HG03135 (cell line): Measurements from ENCODE around the gene RAB27A.
"Not testable (repeated sequence)": the region's sequence is repeated elsewhere in the genome, so short reads cannot be mapped to it uniquely, and the experiment has no call there.

Experiments
- ATAC-seq: cut with Tn5 transposase; IDR thresholded peaks from one replicate; pipeline ENCODE4 v1.9.1; 2021; ENCODE audit warnings: mild to moderate bottlenecking, moderate library complexity; ENCODE audit not compliant: unreplicated experiment

The RAB27A gene

DNA sequence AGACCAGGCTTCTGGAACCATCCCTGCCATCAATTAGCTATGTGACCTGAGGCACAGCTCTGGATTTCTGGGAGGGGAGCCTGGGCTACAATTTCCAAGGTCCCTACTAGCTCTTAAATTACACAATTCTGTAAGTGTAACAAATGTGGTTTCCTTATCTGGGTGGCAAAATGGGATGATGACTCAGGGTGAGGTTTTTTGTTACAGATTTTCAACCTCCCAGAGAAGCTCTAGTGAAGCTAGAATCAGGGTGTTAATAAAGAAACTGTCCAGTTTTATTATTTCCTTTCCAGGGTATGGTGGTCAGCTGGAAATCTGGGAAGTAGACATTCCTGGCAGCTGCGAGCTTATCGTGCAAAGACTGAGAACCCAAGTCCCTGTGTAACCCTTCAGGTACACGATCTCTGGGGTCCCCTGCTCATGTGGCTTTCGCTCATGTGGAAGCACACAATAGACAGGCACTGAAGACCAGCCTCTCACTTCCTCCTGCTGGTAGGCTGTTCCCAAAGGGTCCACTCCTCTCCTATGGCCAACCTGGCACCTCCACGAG is 7.3 kb downstream of the RAB27A start:
- no peak for ATAC-seq

GRCh38 chr15:55281517-55282228 is 7.9 kb downstream of the RAB27A start:
- ATAC-seq = no peak

DNA sequence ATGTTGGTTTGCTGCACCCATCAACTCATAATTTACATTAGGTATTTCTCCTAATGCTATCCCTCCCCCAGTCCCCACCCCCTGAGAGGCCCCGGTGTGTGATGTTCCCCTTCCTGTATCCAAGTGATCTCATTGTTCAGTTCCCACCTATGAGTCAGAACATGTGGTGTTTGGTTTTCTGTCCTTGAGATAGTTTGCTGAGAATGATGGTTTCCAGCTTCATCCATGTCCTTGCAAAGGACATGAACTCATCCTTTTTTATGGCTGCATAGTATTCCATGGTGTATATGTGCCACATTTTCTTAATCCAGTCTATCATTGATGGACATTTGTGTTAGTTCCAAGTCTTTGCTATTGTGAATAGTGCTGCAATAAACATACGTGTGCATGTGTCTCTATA is 9.0 kb downstream of the RAB27A start:
- ATAC-seq = not testable (repeated sequence)

- ATAC-seq = peak; percentile 77
These were observed 9.8 kb downstream of the RAB27A start for GRCh38 chr15:55279746-55280351.

DNA sequence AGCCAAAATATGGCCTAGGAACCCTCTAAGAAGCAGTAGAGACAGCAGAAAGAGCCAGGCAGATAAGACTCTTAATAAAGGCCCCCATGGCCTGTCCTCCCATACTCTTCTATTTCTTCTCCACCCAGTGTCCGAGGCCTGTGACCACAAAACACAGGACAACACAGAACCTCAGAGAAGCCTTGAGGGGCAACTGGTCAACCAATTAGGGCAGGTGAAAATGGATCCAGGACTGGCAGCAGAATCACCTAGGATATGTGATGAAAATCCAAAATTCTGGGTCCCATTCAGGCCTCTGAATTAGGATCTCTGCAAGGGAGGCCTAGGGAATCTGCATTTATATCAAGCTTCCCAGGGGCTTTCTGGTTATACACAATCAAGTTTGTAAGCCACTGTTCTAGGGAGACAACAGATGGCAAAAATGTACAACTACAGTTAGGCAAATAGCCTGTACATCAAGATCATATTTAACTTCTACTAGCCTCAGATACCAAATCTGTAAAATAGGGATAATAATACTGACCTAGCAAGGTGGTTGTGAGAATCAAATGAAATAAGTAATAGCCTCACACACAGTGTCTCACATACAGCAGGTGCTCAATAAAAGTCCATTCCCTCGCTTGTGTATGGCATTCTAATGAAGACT is 10.4 kb downstream of the RAB27A start:
- no peak for ATAC-seq

GRCh38 chr15:55277715-55278114 is 11.9 kb downstream of the RAB27A start:
- no peak for ATAC-seq

GRCh38 chr15:55277116-55277564 is 12.5 kb downstream of the RAB27A start:
- ATAC-seq = peak; percentile 50

DNA sequence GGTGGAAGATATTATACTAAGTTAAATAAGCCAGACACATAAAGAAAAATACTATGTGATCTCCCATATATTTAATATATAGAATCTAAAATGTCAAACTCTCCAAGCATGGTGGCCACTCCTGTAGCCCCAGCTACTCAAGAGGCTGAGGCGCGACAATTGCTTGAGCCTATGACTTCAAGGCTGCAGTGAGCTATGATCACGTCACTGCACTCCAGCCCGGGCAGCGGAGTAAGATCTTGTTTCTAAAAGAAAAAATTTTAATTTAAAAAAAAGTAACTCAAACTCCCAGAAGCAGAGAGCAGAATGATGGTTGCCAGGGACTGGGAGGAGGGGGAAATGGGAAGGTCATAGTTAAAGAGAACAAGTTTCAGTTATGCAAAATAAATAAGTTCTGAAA is 13.3 kb downstream of the RAB27A start:
- no peak for ATAC-seq

DNA sequence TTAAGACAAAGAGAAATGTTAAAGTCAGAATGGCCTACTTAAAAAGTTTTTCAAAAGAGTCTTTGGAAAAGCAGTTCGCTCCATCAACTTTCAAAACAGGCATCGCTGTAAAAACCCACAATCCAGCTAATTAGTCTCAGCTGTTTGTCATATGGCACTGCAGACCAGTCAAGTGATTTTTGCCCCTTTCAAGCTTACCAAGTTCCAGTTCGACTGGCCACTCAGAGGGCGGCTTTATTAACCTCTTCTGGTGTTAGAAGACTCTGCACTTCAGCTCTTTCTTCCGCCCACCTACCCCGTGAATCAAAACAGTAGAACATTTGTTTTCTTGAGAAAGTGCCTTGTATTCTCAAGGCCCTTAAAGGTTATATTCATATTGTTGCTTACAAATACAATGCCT is 19.3 kb downstream of the RAB27A start:
- ATAC-seq = no peak

- no peak for ATAC-seq
These were observed 21.4 kb downstream of the RAB27A start for GRCh38 chr15:55268176-55268695.

- ATAC-seq = peak; percentile 86
These were observed 22.0 kb downstream of the RAB27A start for GRCh38 chr15:55267401-55268175.

DNA sequence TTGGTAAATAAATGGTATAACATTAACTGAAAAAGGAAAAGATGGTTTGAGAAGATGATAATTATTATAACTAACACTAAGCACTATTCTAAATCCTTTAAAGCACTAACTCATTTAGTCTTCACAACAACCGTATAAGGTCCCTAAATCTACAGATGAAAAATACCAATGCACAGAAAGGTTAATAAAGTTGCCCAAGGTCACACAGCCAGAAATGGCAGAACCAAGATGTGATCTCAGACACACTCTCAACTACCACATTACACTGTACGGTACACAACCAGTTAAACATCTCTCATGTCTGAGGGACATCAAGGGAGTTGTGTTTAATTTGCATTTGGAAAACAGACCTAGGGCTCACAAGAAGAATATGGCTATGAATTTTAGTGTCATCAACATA is 23.1 kb downstream of the RAB27A start:
- ATAC-seq = no peak

DNA sequence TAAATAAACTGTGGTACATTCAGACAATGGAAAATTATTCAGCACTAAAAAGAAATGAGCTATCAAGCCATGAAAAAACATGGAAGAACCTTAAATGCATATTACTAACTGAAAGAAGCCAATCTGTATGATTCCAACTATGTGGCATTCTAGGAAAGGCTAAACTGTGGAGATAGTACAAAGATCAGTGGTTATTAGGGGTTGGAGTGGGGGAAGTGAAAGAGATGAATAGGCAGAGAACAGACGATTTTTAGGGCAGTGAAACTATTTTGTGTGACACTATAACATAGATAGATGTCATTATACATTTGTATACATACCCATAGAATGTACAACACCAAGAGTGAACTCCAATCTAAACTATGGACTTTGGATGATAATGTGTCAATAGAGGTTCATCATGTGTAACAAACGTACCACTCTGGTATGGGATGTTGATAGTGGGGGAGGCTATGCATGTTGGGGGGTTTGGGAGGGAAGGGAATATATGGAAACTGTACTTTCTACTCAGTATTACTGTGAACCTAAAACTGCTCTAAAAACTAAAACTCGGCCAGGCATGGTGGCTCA is 29.0 kb downstream of the RAB27A start:
- no peak for ATAC-seq

- ATAC-seq = no peak
These were observed 31.7 kb downstream of the RAB27A start for GRCh38 chr15:55257938-55258337.

DNA sequence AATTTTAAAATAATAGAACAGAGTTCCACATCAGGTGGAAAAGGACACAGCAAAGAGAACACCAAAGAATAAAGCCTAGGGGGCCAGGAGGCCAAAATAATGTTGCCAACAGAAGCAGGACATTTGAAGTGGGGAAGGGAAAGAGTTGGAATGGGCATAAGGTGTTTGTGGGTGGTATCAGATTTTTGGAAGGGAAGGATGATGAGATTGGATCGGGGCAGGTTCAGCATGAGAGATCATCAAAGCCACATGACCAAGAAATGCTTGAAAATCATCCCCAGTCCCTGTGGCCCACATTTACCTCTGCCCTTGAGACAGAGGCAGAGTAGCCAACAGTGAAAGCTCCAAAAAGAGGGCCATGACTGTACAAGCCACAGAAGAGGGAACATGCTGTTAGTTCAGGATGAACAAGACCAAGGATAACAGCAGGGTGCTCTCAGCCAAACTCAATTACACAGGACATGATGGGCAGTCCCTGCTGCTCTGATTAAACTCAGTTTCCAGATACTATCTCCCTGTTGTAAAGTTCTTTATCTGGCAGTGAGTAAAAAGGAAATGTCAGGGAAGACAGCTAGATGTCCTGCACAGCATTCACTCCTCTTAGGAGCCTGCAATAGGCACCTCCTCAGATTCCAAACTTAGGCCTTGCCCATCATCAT is 32.5 kb downstream of the RAB27A start:
- no peak for ATAC-seq

DNA sequence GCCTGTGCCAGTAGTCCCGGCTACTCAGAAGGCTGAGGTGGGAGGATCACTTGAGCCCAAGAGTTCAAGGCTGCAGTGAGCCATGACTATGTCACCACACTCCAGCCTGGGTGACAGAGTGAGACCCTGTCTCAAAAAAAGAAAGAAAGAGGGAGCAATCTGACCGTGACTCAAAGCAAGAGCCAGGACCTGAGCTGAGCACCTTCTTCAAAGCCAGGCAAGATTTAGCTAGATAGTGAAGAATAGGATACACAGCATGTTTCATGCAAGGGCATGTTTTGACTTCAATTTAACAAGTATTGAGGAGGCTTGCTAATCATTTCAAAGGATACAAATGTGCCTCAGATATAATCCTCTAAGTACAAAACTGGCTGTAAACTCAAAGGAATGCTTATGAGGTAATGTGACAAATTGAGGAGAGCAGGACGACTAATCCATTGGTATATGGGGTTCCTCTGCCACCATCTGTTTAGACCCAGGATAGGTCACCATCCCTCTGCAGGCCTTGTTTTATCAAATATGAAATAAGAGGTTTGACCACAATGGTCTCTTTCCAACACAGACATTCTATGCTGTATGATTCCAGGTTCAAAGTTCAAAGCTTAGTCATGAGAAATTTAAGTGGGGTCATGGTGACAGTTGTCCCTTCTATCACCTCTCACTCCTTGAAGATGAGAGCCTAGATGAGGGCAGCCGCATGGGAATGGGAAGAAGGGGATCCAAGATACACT is 33.2 kb downstream of the RAB27A start:
- no peak for ATAC-seq

DNA sequence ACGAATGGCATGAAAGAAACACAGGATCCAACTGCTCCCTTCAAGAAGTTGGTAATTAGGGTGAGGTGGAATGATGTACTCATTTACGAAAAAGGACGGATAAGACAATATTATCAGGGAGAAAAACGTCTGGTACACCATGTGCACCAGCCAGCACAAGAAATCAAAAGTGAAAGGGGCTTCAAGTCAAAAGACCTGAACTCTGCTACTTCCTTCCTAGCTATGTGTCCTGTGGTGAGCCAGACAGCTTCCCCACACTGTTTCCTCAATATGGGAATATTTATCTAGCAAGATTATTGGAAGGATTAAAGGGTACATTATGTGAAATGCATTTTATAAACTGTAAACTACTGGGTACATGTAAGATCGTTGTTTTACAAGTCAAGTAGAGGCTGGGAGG is 33.9 kb downstream of the RAB27A start:
- ATAC-seq = peak; percentile 63

DNA sequence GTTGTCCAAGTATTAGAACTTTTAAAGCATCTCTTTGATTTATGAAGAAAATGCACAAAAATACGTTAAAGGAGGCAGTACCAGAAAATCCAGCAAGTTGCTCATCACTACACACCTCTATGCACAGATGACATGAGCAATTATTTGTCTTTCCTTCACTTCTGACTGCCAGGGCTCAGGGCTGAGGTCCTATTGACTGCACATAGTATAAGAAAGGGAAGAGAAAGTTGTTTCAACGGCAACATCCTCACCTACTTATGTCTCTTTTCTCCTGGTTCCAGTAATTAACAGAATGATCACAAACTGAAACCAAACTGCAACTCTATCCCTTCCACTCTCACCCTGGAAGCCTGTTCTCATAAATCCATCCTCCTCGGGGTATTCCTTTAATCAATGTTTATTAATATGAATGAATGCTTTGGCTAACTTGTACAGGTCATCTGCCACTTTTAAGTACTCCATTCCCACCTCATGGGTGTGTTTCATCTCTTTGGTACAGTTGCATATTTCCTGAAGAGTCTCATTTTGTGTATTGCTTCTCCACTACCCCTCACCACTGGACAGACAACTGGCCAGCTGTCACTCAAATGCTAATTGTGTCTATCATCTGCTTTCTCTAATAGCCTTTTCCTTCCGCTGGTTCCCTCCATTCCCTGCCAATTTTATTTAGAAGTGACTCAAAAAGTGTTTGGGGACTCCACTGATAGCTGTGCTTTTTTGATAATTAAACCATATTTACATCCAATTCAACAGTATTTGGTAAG is 34.5 kb downstream of the RAB27A start:
- ATAC-seq = peak; percentile 48

- no peak for ATAC-seq
These were observed 36.0 kb downstream of the RAB27A start for GRCh38 chr15:55253580-55253979.
